GM12875 (cell line): ENCODE data around the gene ARL15.

Experiments used
- H3K4me3 ChIP-seq: one replicate; pipeline ENCODE4 v1.5.1; 2011; ENCODE audit warnings: low read depth, low read length, control low read depth
- CTCF ChIP-seq: IDR thresholded peaks from 2 replicates; pipeline ENCODE4 v1.5.1; 2011; ENCODE audit warnings: low read depth, mild to moderate bottlenecking, control low read depth, inconsistent platforms, low read length, moderate library complexity, borderline replicate concordance; ENCODE audit not compliant: insufficient read depth

The ARL15 gene

GRCh38 chr5:54159893-54160195 lies 150.5 kb downstream of the ARL15 start:
- H3K4me3 ChIP-seq: no peak overlapping the region
- no peak for TF ChIP-seq CTCF

GRCh38 chr5:54159153-54159892 lies 151.1 kb downstream of the ARL15 start:
- TF ChIP-seq CTCF: no peak
- no peak overlapping the region for H3K4me3 ChIP-seq

- no peak for TF ChIP-seq CTCF
- no peak overlapping the region for H3K4me3 ChIP-seq
Measured at GRCh38 chr5:54156577-54156976, 153.8 kb downstream of the ARL15 start.

- no peak overlapping the region for H3K4me3 ChIP-seq
- TF ChIP-seq CTCF: no peak
Measured at GRCh38 chr5:54150841-54151240, 159.5 kb downstream of the ARL15 start.

- no peak overlapping the region for H3K4me3 ChIP-seq
- TF ChIP-seq CTCF: no peak
Measured at GRCh38 chr5:54148858-54149257, 161.5 kb downstream of the ARL15 start.

GRCh38 chr5:54148067-54148845 lies 162.1 kb downstream of the ARL15 start:
- TF ChIP-seq CTCF: no peak

GRCh38 chr5:54146916-54147315 lies 163.5 kb downstream of the ARL15 start:
- no peak for TF ChIP-seq CTCF
- H3K4me3 ChIP-seq: no peak overlapping the region

More at GRCh38 chr5:54148067-54148845, 162.1 kb downstream of the ARL15 start:
- H3K4me3 ChIP-seq: no peak overlapping the region
